ENCODE measurements around the gene MACROD2. TPM values are rescaled to one million over a fixed set of nuclear protein-coding genes. Genes with fewer than 3 reads are reported as not detected.

The MACROD2 gene
- total RNA-seq, 1 experiment from 2014 or later, result 1.4 TPM

GRCh38 chr20:14064921-14065320 lies 69.6 kb downstream of the MACROD2 start:
- Histone ChIP-seq H3K4me1 (ENCODE audit: insufficient read depth, low read length, poor library complexity, severe bottlenecking) (no peaks in the 10 kb centered on the region), H3K27ac (ENCODE audit: low read depth, low read length, poor library complexity, severe bottlenecking) (no peak overlapping the region), H3K36me3 (ENCODE audit: insufficient read depth, low read length, poor library complexity, severe bottlenecking) (no peaks in the 10 kb centered on the region), H3K9me3 (ENCODE audit: low read depth, low read length, poor library complexity, severe bottlenecking) (no peaks in the 10 kb centered on the region), H3K27me3 (replicated peaks; ENCODE audit: insufficient read depth, low read depth, low read length, poor library complexity) (no peaks in the 10 kb centered on the region), H3K4me3 (ENCODE audit: low read depth, low read length, poor library complexity, severe bottlenecking) (no peak overlapping the region)
- no peak for DNase-seq (ENCODE audit: low spot score)
- no TSS peak for BruUV-seq (replicated peaks)
- TF ChIP-seq CTCF (conservative IDR thresholded peaks at IDR 0.05; ENCODE audit: low read depth, low read length) (no peak), EZH2 (IDR thresholded peaks at IDR 0.05; ENCODE audit: borderline replicate concordance, low read depth, low read length, poor library complexity, severe bottlenecking) (no peak)
- ChIA-PET CTCF (no interaction called here), POLR2A (ENCODE audit: low non-redundant PET) (no interaction called here)
- intact Hi-C loops (cut with micrococcal nuclease; ENCODE audit: unreplicated experiment), result no loop called here

GRCh38 chr20:14065774-14066173 lies 70.5 kb downstream of the MACROD2 start:
- TF ChIP-seq EZH2 (IDR thresholded peaks at IDR 0.05; ENCODE audit: borderline replicate concordance, low read depth, low read length, poor library complexity, severe bottlenecking) (no peak), CTCF (conservative IDR thresholded peaks at IDR 0.05; ENCODE audit: low read depth, low read length) (no peak)
- POLR2A ChIA-PET (ENCODE audit: low non-redundant PET), result no interaction called here

GRCh38 chr20:14067603-14068002 lies 72.3 kb downstream of the MACROD2 start:
- H3K27me3 ChIP-seq (replicated peaks; ENCODE audit: insufficient read depth, low read depth, low read length, poor library complexity), result no peaks in the 10 kb centered on the region
- no peak overlapping the region for H3K27ac ChIP-seq (ENCODE audit: low read depth, low read length, poor library complexity, severe bottlenecking)
- H3K4me1 ChIP-seq (ENCODE audit: insufficient read depth, low read length, poor library complexity, severe bottlenecking), result no peaks in the 10 kb centered on the region
- intact Hi-C loops (cut with micrococcal nuclease; ENCODE audit: unreplicated experiment), result no loop called here
- no peak for DNase-seq (ENCODE audit: low spot score)
- no peaks in the 10 kb centered on the region for H3K9me3 ChIP-seq (ENCODE audit: low read depth, low read length, poor library complexity, severe bottlenecking)
- H3K36me3 ChIP-seq (ENCODE audit: insufficient read depth, low read length, poor library complexity, severe bottlenecking), result no peaks in the 10 kb centered on the region
- BruUV-seq (replicated peaks), result no TSS peak
- no peak overlapping the region for H3K4me3 ChIP-seq (ENCODE audit: low read depth, low read length, poor library complexity, severe bottlenecking)
- CTCF ChIA-PET, result no interaction called here
- POLR2A ChIA-PET (ENCODE audit: low non-redundant PET), result no interaction called here
- no peak for TF ChIP-seq CTCF (conservative IDR thresholded peaks at IDR 0.05; ENCODE audit: low read depth, low read length)
- no peak for TF ChIP-seq EZH2 (IDR thresholded peaks at IDR 0.05; ENCODE audit: borderline replicate concordance, low read depth, low read length, poor library complexity, severe bottlenecking)

More at GRCh38 chr20:14065774-14066173, 70.5 kb downstream of the MACROD2 start:
- H3K4me1 ChIP-seq (ENCODE audit: insufficient read depth, low read length, poor library complexity, severe bottlenecking), result no peaks in the 10 kb centered on the region
- H3K9me3 ChIP-seq (ENCODE audit: low read depth, low read length, poor library complexity, severe bottlenecking), result no peaks in the 10 kb centered on the region
- no TSS peak for BruUV-seq (replicated peaks)
- CTCF ChIA-PET, result no interaction called here
- H3K27ac ChIP-seq (ENCODE audit: low read depth, low read length, poor library complexity, severe bottlenecking), result no peak overlapping the region
- H3K36me3 ChIP-seq (ENCODE audit: insufficient read depth, low read length, poor library complexity, severe bottlenecking), result no peaks in the 10 kb centered on the region
- no peaks in the 10 kb centered on the region for H3K27me3 ChIP-seq (replicated peaks; ENCODE audit: insufficient read depth, low read depth, low read length, poor library complexity)
- H3K4me3 ChIP-seq (ENCODE audit: low read depth, low read length, poor library complexity, severe bottlenecking), result no peak overlapping the region
- intact Hi-C loops (cut with micrococcal nuclease; ENCODE audit: unreplicated experiment), result no loop called here
- no peak for DNase-seq (ENCODE audit: low spot score)
